Measurements from ENCODE around the gene MTLN. TPM values are rescaled to one million over a fixed set of nuclear protein-coding genes. Genes with fewer than 3 reads are reported as not detected.

The MTLN gene
- total RNA-seq, 4 donors from 2014 or later, result 28.3 to 96.5 (median 51.6) TPM

GRCh38 chr2:110170102-110170501 is 42.2 kb downstream of the MTLN start:
- H3K36me3 ChIP-seq, result no peaks in the 10 kb centered on the region
- no peak overlapping the region for H3K4me3 ChIP-seq
- no peak overlapping the region for H3K27ac ChIP-seq
- no peaks in the 10 kb centered on the region for H3K9me3 ChIP-seq
- no peaks in the 10 kb centered on the region for H3K27me3 ChIP-seq
- WGBS, result 89% methylated on average over 3 of the region's 3 CpGs
- no peak for TF ChIP-seq POLR2AphosphoS5 (IDR thresholded peaks at IDR 0.05)
- no peak for TF ChIP-seq CTCF (IDR thresholded peaks at IDR 0.05)
- TF ChIP-seq EP300 (IDR thresholded peaks at IDR 0.05), result no peak
- TF ChIP-seq POLR2A (IDR thresholded peaks at IDR 0.05), result no peak
- H3K4me1 ChIP-seq, result no peaks in the 10 kb centered on the region
- DNase-seq (ENCODE audit: low spot score in 2 of 2), result no peak

GRCh38 chr2:110167326-110168000 is 44.9 kb downstream of the MTLN start:
- H3K36me3 ChIP-seq, result no peaks in the 10 kb centered on the region
- no peaks in the 10 kb centered on the region for H3K27me3 ChIP-seq
- H3K9me3 ChIP-seq, result no peaks in the 10 kb centered on the region
- WGBS, result 70% methylated on average over 5 of the region's 5 CpGs
- TF ChIP-seq POLR2AphosphoS5 (IDR thresholded peaks at IDR 0.05) (no peak), POLR2A (IDR thresholded peaks at IDR 0.05) (no peak), EP300 (IDR thresholded peaks at IDR 0.05) (no peak)
- no peak overlapping the region for H3K27ac ChIP-seq
- H3K4me3 ChIP-seq, result no peak overlapping the region
- DNase-seq (ENCODE audit: low spot score in 2 of 2), result no peak
- H3K4me1 ChIP-seq, result no peaks in the 10 kb centered on the region

GRCh38 chr2:110166266-110166665 is 46.1 kb downstream of the MTLN start:
- Histone ChIP-seq H3K4me3 (no peak overlapping the region), H3K9me3 (no peaks in the 10 kb centered on the region), H3K4me1 (no peaks in the 10 kb centered on the region), H3K36me3 (no peaks in the 10 kb centered on the region), H3K27ac (no peak overlapping the region), H3K27me3 (no peaks in the 10 kb centered on the region)
- no peak for DNase-seq (ENCODE audit: low spot score in 2 of 2)
- WGBS, result 94% methylated on average over 2 of the region's 2 CpGs
- TF ChIP-seq CTCF (IDR thresholded peaks at IDR 0.05), result no peak
- TF ChIP-seq EP300 (IDR thresholded peaks at IDR 0.05), result no peak
- no peak for TF ChIP-seq POLR2A (IDR thresholded peaks at IDR 0.05)

Other genes with a start within 250 kb of the MTLN start
- gene MALL, start 96.7 kb downstream of the MTLN start, total RNA-seq, result 10 to 100 TPM; 20.8 to 49.2 (median 41.6) TPM
- 1 to 10 TPM; 1.9 to 6.5 (median 3.2) TPM for gene NPHP1, start 7.5 kb downstream of the MTLN start, total RNA-seq